ENCODE results near the gene BPI. TPM values are rescaled to one million over a fixed set of nuclear protein-coding genes. Genes with fewer than 3 reads are reported as not detected.

Gene BPI
- total RNA-seq, 1 experiment from 2014 or later = not detected

- H3K23me2 ChIP-seq (ENCODE audit: insufficient read length, low read depth, low read length, poor library complexity, severe bottlenecking) = no peaks in the 10 kb centered on the region
- H3T11ph ChIP-seq (ENCODE audit: low read length) = no peak overlapping the region
- no peak overlapping the region for H3K18ac ChIP-seq (ENCODE audit: insufficient read length, low read depth, low read length)
- H2BK15ac ChIP-seq (ENCODE audit: low read depth, low read length) = no peak overlapping the region
- no CpG with 5 or more reads among the region's 21 CpGs for WGBS (ENCODE audit: extremely low coverage, insufficient read length, low lambda C conversion rate)
- peak; percentile 90 for DNase-seq
- H3K36me3 Mint-ChIP-seq (ENCODE audit: insufficient read depth in 1 of 3, low read depth in 3 of 3) = no peaks in the 10 kb centered on the region; a peak in 1 of 7 replicates
- H2AFZ ChIP-seq (ENCODE audit: low read length) = no peak overlapping the region
- H3K9me3 ChIP-seq (ENCODE audit: control insufficient read depth, low read depth, low read length) = no peaks in the 10 kb centered on the region
- no peak overlapping the region for H2BK20ac ChIP-seq (ENCODE audit: low read depth, low read length, poor library complexity, severe bottlenecking)
- no peak overlapping the region for H2BK5ac ChIP-seq (ENCODE audit: insufficient read length, low read length)
- peak overlapping the region in 1 of 2 experiments; percentile 31; a peak in 2 of 5 replicates for H3K4me3 Mint-ChIP-seq
- H3K27ac Mint-ChIP-seq = peak overlapping the region in 2 of 3 experiments; percentile 45 to 94; a peak in 2 of 7 replicates
- no peak overlapping the region for H3K9ac ChIP-seq (ENCODE audit: extremely low read depth, insufficient read length, low read length)
- H3K4me1 ChIP-seq (ENCODE audit: insufficient read depth, low read length) = no peaks in the 10 kb centered on the region; the same call in 1 of the 2 replicates
- H2BK120ac ChIP-seq (ENCODE audit: low read depth, low read length, poor library complexity, severe bottlenecking) = no peak overlapping the region
- H3K56ac ChIP-seq (ENCODE audit: insufficient read length, low read depth, low read length) = no peak overlapping the region
- H3K79me2 ChIP-seq (ENCODE audit: insufficient read depth, low read length) = no peaks in the 10 kb centered on the region
- H3K27me3 Mint-ChIP-seq (ENCODE audit: low read depth) = no peaks in the 10 kb centered on the region
- no peaks in the 10 kb centered on the region for H4K20me1 ChIP-seq (ENCODE audit: control insufficient read depth, insufficient read depth, insufficient read length)
- H3K79me1 ChIP-seq (ENCODE audit: insufficient read depth, low read depth, low read length, poor library complexity, severe bottlenecking) = no peaks in the 10 kb centered on the region
- peak; percentile 83 for TF ChIP-seq CTCF (conservative IDR thresholded peaks at IDR 0.05)
- H3K4ac ChIP-seq (ENCODE audit: low read depth, low read length) = no peak overlapping the region
- H3K4me1 Mint-ChIP-seq = peaks cover 28 to 35% of the 10 kb centered on the region in 2 experiments
- no peak overlapping the region for H3K23ac ChIP-seq (ENCODE audit: insufficient read length, low read depth, low read length)
- H4K5ac ChIP-seq (ENCODE audit: insufficient read length, low read depth, low read length) = no peak overlapping the region
- H4K8ac ChIP-seq (replicated peaks; ENCODE audit: insufficient read length, low read depth, low read length) = no peak overlapping the region
- no peak overlapping the region for H3K27ac ChIP-seq (ENCODE audit: insufficient read length, low read depth, low read length)
- H3K27me3 ChIP-seq (ENCODE audit: insufficient read depth, low read length) = no peaks in the 10 kb centered on the region
- no peak overlapping the region for H2BK12ac ChIP-seq (ENCODE audit: insufficient read length, low read depth, low read length)
- H3K4me2 ChIP-seq (ENCODE audit: insufficient read depth, insufficient read length, low read length) = no peak overlapping the region
- H4K91ac ChIP-seq (ENCODE audit: insufficient read length, low read depth, low read length) = no peak overlapping the region
- no peaks in the 10 kb centered on the region; a peak in 2 of 5 replicates for H3K9me3 Mint-ChIP-seq
- no peak overlapping the region for H2AK5ac ChIP-seq (ENCODE audit: insufficient read length, low read length)
- H3K14ac ChIP-seq (ENCODE audit: insufficient read depth, low read length) = no peak overlapping the region
Observed at GRCh38 chr20:38290829-38291814, 12.8 kb upstream of the BPI start.
